GM19240 (cell line): ENCODE measurements around the gene SOX21.
A peak's percentile ranks its signal among the peaks of the same experiment; 100 is the strongest.

ENCODE experiments used
- DNase-seq: peaks from one replicate; pipeline ENCODE4 v3.0.0; 2011; ENCODE audit warnings: low spot score; ENCODE audit not compliant: insufficient read length

SOX21 gene

DNA sequence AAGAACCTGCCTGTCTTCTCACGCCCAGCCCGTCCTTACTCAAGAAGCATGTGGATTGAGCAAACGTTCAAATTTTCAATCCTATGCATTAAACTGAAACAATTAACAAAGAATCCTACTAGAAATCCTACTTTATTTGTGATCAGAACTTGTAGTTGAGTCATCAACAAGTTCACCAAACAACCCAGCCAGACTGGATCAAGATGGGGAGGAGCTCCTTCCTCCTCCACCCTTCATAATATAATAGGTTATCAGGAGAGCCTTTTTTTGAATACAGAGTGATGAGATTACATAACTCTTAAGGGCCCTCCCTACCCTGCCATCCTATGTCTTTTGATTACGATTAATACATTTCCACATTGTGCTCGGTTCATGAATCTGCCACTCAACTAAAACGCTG is 32.7 kb downstream of the SOX21 start:
- DNase-seq, result no peak

DNA sequence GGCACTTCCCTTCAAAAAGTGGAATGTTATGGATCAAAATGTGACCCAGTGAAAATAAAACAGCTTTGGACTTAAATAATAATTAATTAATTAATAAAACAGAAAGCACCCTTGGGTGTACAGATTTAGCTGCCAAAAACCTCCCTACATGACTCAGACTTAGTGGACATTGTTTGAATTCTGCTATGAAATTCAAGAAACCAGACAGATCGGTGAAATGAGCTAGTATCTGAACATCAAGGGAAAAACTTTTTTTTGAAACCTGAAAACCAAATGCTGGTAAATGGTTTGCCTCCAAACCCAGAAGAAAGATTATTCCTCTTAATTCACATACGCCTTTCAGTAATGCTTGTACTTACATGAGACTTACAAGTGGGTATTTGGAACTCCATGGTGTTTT is 33.5 kb downstream of the SOX21 start:
- no peak for DNase-seq

- no peak for DNase-seq
These were observed 34.5 kb downstream of the SOX21 start for GRCh38 chr13:94677799-94678198.

DNA sequence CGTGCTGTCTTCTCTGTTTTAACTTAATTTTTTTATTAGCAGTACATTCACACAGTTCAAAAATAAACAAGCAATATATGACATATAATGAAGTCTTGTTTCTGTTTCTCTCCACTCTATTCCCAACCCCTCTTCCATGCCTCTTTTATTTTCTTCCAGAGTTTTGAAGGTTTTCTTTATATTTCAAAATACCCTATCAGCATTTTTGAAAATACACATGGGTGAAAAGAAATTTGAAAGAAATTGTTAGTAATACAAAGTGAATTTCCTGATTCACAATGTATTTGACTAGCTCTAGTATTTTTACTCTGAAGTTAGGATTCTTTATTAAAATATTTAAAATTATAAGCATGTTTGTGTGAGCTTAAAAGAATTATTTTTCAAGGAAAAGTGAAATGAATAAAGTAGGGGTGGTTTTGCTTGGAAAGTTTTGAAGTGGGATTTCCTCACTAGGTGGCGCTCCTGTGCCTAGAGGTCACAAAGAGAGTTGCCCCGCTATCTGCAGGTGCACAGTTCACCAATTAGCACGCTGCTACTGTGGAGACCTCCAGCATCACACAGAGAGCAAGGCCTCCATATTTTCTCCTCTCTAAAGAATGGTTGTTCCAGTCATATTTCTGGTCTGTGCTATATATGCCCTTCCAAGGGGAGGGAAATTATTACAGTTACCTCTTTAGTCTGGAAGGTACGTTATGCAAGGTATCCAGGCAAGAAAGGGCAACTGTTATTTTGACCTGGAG is 37.6 kb downstream of the SOX21 start:
- DNase-seq, result peak; percentile 41

- DNase-seq, result no peak
These were observed 38.5 kb downstream of the SOX21 start for GRCh38 chr13:94673851-94674250.

DNA sequence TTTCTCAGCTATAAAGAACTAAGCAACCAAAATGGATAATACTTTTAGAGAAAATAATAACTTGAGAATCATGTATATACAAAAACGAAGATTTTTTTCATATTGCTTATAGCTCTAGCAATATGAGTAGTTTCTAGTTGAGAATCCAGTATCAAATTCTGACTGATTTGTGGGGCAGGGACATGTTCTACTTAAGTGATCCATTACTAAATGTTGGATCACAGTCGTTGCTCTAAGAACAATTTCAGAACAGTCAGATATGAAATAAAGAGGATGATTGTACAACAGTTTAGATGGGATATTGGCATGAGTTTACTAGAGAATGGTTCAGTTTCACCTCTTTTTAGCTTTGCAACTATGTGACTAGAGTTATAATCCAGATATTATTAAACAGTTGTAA is 39.9 kb downstream of the SOX21 start:
- no peak for DNase-seq

GRCh38 chr13:94667190-94667589 is 45.2 kb downstream of the SOX21 start:
- no peak for DNase-seq

DNA sequence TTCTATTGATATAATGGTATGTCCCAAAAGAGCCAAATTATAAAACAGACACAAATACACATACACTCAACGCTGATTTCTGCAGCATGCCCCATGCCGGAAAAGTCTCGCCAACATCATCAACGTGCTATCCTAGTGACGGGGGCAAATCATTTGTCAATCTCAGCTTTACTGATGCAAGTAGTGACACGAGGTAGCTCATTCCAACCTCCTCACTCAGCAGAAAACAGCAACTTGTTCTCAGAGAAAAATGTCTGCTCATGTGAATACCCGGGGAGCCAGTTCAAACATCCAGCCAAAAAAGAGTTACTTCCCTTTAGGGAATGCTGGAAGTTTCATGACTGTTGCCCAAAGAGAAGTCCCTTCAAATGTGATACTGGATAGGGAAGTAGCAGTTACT is 46.3 kb downstream of the SOX21 start:
- no peak for DNase-seq

- DNase-seq, result no peak
These were observed 47.5 kb downstream of the SOX21 start for GRCh38 chr13:94664889-94665288.

- no peak for DNase-seq
These were observed 49.9 kb downstream of the SOX21 start for GRCh38 chr13:94662274-94662945.

DNA sequence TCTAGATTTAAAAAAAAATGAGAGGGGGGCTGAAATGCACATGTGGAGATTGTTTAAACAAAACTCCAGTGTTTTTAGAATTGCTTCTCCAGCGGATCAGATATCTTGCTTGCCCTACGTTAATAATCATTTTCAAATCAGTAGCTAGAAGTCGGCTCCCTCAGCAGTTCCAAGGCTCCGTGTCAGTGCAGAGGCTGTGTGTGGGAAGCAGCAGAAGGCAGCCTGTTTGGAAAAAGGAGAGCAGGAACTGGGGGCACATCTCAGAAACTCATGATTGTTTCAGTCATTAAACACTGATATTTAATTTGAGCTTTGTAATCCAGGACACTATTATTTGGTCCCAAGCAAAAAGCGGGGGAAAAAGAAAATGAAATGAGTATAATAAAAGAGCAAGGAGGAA is 50.9 kb downstream of the SOX21 start:
- DNase-seq, result no peak

DNA sequence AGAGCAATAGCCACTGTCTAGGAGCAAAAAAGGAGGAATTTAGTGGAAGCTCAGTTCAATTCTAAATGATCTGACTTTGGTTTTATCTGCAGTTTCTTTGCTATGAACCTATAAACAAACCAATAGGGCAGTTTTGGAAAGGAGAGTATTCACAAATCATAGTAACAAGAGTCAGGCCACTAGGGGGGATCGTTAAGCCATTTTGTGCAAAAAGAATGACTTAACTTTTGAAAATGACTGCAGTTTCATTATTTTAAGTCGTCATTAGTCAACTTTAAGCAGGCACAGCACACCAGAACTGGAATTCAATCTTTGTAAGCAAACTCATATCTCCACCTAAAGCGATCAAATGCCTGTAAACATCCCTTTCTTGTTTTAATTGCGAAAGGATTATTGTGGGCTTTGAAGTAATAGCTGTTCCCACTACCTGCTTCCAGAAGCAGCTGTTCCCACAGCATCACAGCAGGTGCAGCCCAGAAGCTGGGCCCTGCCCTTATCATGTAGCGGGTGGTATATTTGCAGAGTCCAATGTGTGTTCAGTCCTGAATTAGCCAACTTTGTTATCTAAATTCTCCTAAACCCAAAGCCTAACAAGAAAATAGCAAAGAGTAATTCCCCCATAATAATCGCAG is 51.5 kb downstream of the SOX21 start:
- no peak for DNase-seq
